Measurements from ENCODE around the gene TFAP2D. TPM values are rescaled to one million over a fixed set of nuclear protein-coding genes. Genes with fewer than 3 reads are reported as not detected.

TFAP2D gene
- total and polyA plus RNA-seq, 4 donors: not detected

- DNase-seq: no peak
- Histone ChIP-seq H3K27me3 (ENCODE audit: control insufficient read depth in 1 of 2, insufficient read depth in 2 of 2, low read length in 1 of 2) (peaks cover 0 to 3% of the 10 kb centered on the region in 2 donors), H3K4me3 (ENCODE audit: low read length in 2 of 2) (no peak overlapping the region), H3K36me3 (ENCODE audit: control insufficient read depth in 1 of 2, insufficient read depth in 2 of 2, low read length in 1 of 2) (no peaks in the 10 kb centered on the region), H3K9me3 (ENCODE audit: control insufficient read depth, low read length) (peaks cover 1% of the 10 kb centered on the region), H3K4me1 (ENCODE audit: control insufficient read depth in 1 of 2, insufficient read depth in 2 of 2, low read length in 2 of 2) (no peaks in the 10 kb centered on the region), H3K27ac (ENCODE audit: low read depth in 1 of 2, low read length in 2 of 2) (no peak overlapping the region)
- intact Hi-C loops (cut with DNase I): no loop called here
- 3% methylated on average over 23 of the region's 23 CpGs for WGBS, 2 donors
- ATAC-seq (ENCODE audit: low FRiP score): no peak
Measured at GRCh38 chr6:50706575-50706974, 6.8 kb upstream of the TFAP2D start.

GRCh38 chr6:50707191-50707590 is 6.1 kb upstream of the TFAP2D start:
- ATAC-seq (ENCODE audit: low FRiP score) (no peak), DNase-seq (no peak)
- 3 to 4% methylated on average over 7 of the region's 7 CpGs for WGBS, 2 donors

GRCh38 chr6:50707652-50708300 is 5.5 kb upstream of the TFAP2D start:
- peaks cover 1% of the 10 kb centered on the region for H3K9me3 ChIP-seq (ENCODE audit: control insufficient read depth, low read length)
- peaks cover 0 to 3% of the 10 kb centered on the region in 2 donors for H3K27me3 ChIP-seq (ENCODE audit: control insufficient read depth in 1 of 2, insufficient read depth in 2 of 2, low read length in 1 of 2)
- 1 to 2% methylated on average over 27 of the region's 27 CpGs for WGBS, 2 donors
- ATAC-seq (ENCODE audit: low FRiP score): peak; percentile 19
- DNase-seq: no peak
- no peaks in the 10 kb centered on the region for H3K4me1 ChIP-seq (ENCODE audit: control insufficient read depth in 1 of 2, insufficient read depth in 2 of 2, low read length in 2 of 2)
- H3K4me3 ChIP-seq (ENCODE audit: low read length in 2 of 2): no peak overlapping the region
- H3K36me3 ChIP-seq (ENCODE audit: control insufficient read depth in 1 of 2, insufficient read depth in 2 of 2, low read length in 1 of 2): no peaks in the 10 kb centered on the region
- intact Hi-C loops (cut with DNase I): no loop called here
- H3K27ac ChIP-seq (ENCODE audit: low read depth in 1 of 2, low read length in 2 of 2): no peak overlapping the region

More at GRCh38 chr6:50707191-50707590, 6.1 kb upstream of the TFAP2D start:
- no peaks in the 10 kb centered on the region for H3K4me1 ChIP-seq (ENCODE audit: control insufficient read depth in 1 of 2, insufficient read depth in 2 of 2, low read length in 2 of 2)
- no peak overlapping the region for H3K4me3 ChIP-seq (ENCODE audit: low read length in 2 of 2)
- H3K27me3 ChIP-seq (ENCODE audit: control insufficient read depth in 1 of 2, insufficient read depth in 2 of 2, low read length in 1 of 2): peaks cover 0 to 3% of the 10 kb centered on the region in 2 donors
- peaks cover 1% of the 10 kb centered on the region for H3K9me3 ChIP-seq (ENCODE audit: control insufficient read depth, low read length)
- intact Hi-C loops (cut with DNase I): no loop called here
- H3K27ac ChIP-seq (ENCODE audit: low read depth in 1 of 2, low read length in 2 of 2): no peak overlapping the region
- H3K36me3 ChIP-seq (ENCODE audit: control insufficient read depth in 1 of 2, insufficient read depth in 2 of 2, low read length in 1 of 2): no peaks in the 10 kb centered on the region

- intact Hi-C loops (cut with DNase I): no loop called here
- no peak for ATAC-seq (ENCODE audit: low FRiP score)
- Histone ChIP-seq H3K36me3 (ENCODE audit: control insufficient read depth in 1 of 2, insufficient read depth in 2 of 2, low read length in 1 of 2) (no peaks in the 10 kb centered on the region), H3K4me1 (ENCODE audit: control insufficient read depth in 1 of 2, insufficient read depth in 2 of 2, low read length in 2 of 2) (no peaks in the 10 kb centered on the region), H3K27ac (ENCODE audit: low read depth in 1 of 2, low read length in 2 of 2) (no peak overlapping the region), H3K4me3 (ENCODE audit: low read length in 2 of 2) (no peak overlapping the region), H3K9me3 (ENCODE audit: control insufficient read depth, low read length) (peaks cover 1% of the 10 kb centered on the region), H3K27me3 (ENCODE audit: control insufficient read depth in 1 of 2, insufficient read depth in 2 of 2, low read length in 1 of 2) (peaks cover 0 to 3% of the 10 kb centered on the region in 2 donors)
- no peak for DNase-seq
- WGBS, 2 donors: 6 to 9% methylated on average over 21 to 22 of the region's 22 CpGs
Measured at GRCh38 chr6:50708664-50709365, 4.5 kb upstream of the TFAP2D start.

- H3K4me1 ChIP-seq (ENCODE audit: control insufficient read depth in 1 of 2, insufficient read depth in 2 of 2, low read length in 2 of 2): no peaks in the 10 kb centered on the region
- no peak overlapping the region for H3K4me3 ChIP-seq (ENCODE audit: low read length in 2 of 2)
- no peaks in the 10 kb centered on the region for H3K36me3 ChIP-seq (ENCODE audit: control insufficient read depth in 1 of 2, insufficient read depth in 2 of 2, low read length in 1 of 2)
- DNase-seq: no peak
- intact Hi-C loops (cut with DNase I): no loop called here
- no peak overlapping the region for H3K27ac ChIP-seq (ENCODE audit: low read depth in 1 of 2, low read length in 2 of 2)
- H3K9me3 ChIP-seq (ENCODE audit: control insufficient read depth, low read length): peaks cover 1% of the 10 kb centered on the region
- H3K27me3 ChIP-seq (ENCODE audit: control insufficient read depth in 1 of 2, insufficient read depth in 2 of 2, low read length in 1 of 2): peaks cover 0 to 3% of the 10 kb centered on the region in 2 donors
- 4 to 6% methylated on average over 6 of the region's 6 CpGs for WGBS, 2 donors
- ATAC-seq (ENCODE audit: low FRiP score): no peak
Measured at GRCh38 chr6:50709366-50709734, 4.0 kb upstream of the TFAP2D start.

GRCh38 chr6:50711686-50712085 is 1.6 kb upstream of the TFAP2D start:
- DNase-seq (no peak), ATAC-seq (ENCODE audit: low FRiP score) (no peak)
- Histone ChIP-seq H3K9me3 (ENCODE audit: control insufficient read depth, low read length) (no peaks in the 10 kb centered on the region), H3K36me3 (ENCODE audit: control insufficient read depth in 1 of 2, insufficient read depth in 2 of 2, low read length in 1 of 2) (no peaks in the 10 kb centered on the region), H3K4me3 (ENCODE audit: low read length in 2 of 2) (no peak overlapping the region), H3K4me1 (ENCODE audit: control insufficient read depth in 1 of 2, insufficient read depth in 2 of 2, low read length in 2 of 2) (no peaks in the 10 kb centered on the region), H3K27me3 (ENCODE audit: control insufficient read depth in 1 of 2, insufficient read depth in 2 of 2, low read length in 1 of 2) (no peaks in the 10 kb centered on the region), H3K27ac (ENCODE audit: low read depth in 1 of 2, low read length in 2 of 2) (no peak overlapping the region)
- intact Hi-C loops (cut with DNase I): no loop called here
- WGBS, 2 donors: 7 to 16% methylated on average over 7 of the region's 7 CpGs

GRCh38 chr6:50712291-50712690 is 1.0 kb upstream of the TFAP2D start:
- Histone ChIP-seq H3K4me3 (ENCODE audit: low read length in 2 of 2) (no peak overlapping the region), H3K36me3 (ENCODE audit: control insufficient read depth in 1 of 2, insufficient read depth in 2 of 2, low read length in 1 of 2) (no peaks in the 10 kb centered on the region), H3K9me3 (ENCODE audit: control insufficient read depth, low read length) (no peaks in the 10 kb centered on the region), H3K27me3 (ENCODE audit: control insufficient read depth in 1 of 2, insufficient read depth in 2 of 2, low read length in 1 of 2) (no peaks in the 10 kb centered on the region), H3K27ac (ENCODE audit: low read depth in 1 of 2, low read length in 2 of 2) (no peak overlapping the region), H3K4me1 (ENCODE audit: control insufficient read depth in 1 of 2, insufficient read depth in 2 of 2, low read length in 2 of 2) (no peaks in the 10 kb centered on the region)
- ATAC-seq (ENCODE audit: low FRiP score): no peak
- WGBS, 2 donors: 1 to 2% methylated on average over 2 of the region's 2 CpGs
- DNase-seq: no peak
- intact Hi-C loops (cut with DNase I): no loop called here

- Histone ChIP-seq H3K27ac (ENCODE audit: low read depth in 1 of 2, low read length in 2 of 2) (no peak overlapping the region), H3K4me3 (ENCODE audit: low read length in 2 of 2) (no peak overlapping the region), H3K9me3 (ENCODE audit: control insufficient read depth, low read length) (no peaks in the 10 kb centered on the region), H3K4me1 (ENCODE audit: control insufficient read depth in 1 of 2, insufficient read depth in 2 of 2, low read length in 2 of 2) (no peaks in the 10 kb centered on the region), H3K36me3 (ENCODE audit: control insufficient read depth in 1 of 2, insufficient read depth in 2 of 2, low read length in 1 of 2) (no peaks in the 10 kb centered on the region), H3K27me3 (ENCODE audit: control insufficient read depth in 1 of 2, insufficient read depth in 2 of 2, low read length in 1 of 2) (no peaks in the 10 kb centered on the region)
- WGBS, 2 donors: 2% methylated on average over 27 of the region's 27 CpGs
- DNase-seq (no peak), ATAC-seq (ENCODE audit: low FRiP score) (no peak)
- intact Hi-C loops (cut with DNase I): no loop called here
Measured at GRCh38 chr6:50713977-50714486, 706 bp downstream of the TFAP2D start.

All from aorta (tissue), 5 donors.